Ovary (tissue), 3 donors: ENCODE data around the gene DDN.

Experiments
- EP300 ChIP-seq: sonication (generic); formaldehyde crosslinking; IDR thresholded peaks from one replicate; pipeline ENCODE4 v1.6.1; 2017; ENCODE audit warnings: antibody characterized with exemption
- POLR2A ChIP-seq: fragments of 450-650 bp; IDR thresholded peaks from one replicate; pipeline ENCODE4 v1.6.1; 2017; ENCODE audit warnings: antibody characterized with exemption, mild to moderate bottlenecking, moderate library complexity
- TF ChIP-seq, protein P1 (sequence below), 3 donors: fragments of 450-650 bp in 2 of 3; fragments of 200-600 bp in 1 of 3; IDR thresholded peaks; one replicate each; pipeline versions ENCODE4 v1.5.1 to v1.8.0; 2016 to 2022; ENCODE audit warnings: antibody characterized with exemption in 3 of 3, mild to moderate bottlenecking in 1 of 3
- donor health status: DM: no; HTN: no; CAD: no.

- TF ChIP-seq, protein P1, sequence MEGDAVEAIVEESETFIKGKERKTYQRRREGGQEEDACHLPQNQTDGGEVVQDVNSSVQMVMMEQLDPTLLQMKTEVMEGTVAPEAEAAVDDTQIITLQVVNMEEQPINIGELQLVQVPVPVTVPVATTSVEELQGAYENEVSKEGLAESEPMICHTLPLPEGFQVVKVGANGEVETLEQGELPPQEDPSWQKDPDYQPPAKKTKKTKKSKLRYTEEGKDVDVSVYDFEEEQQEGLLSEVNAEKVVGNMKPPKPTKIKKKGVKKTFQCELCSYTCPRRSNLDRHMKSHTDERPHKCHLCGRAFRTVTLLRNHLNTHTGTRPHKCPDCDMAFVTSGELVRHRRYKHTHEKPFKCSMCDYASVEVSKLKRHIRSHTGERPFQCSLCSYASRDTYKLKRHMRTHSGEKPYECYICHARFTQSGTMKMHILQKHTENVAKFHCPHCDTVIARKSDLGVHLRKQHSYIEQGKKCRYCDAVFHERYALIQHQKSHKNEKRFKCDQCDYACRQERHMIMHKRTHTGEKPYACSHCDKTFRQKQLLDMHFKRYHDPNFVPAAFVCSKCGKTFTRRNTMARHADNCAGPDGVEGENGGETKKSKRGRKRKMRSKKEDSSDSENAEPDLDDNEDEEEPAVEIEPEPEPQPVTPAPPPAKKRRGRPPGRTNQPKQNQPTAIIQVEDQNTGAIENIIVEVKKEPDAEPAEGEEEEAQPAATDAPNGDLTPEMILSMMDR (IDR thresholded peaks at IDR 0.05), result no peak
- TF ChIP-seq EP300 (no peak), POLR2A (no peak)
These were observed 49.8 kb upstream of the DDN start for GRCh38 chr12:49048953-49049352.
